HEK293 (cell line): ENCODE results near the gene MAML3.

Experiments
- HOXA7 ChIP-seq: sonication (generic); formaldehyde crosslinking; IDR thresholded peaks from 2 replicates; pipeline ENCODE4 v1.8.1; 2022; ENCODE audit warnings: missing genetic modification reagents, borderline replicate concordance
- KLF8 ChIP-seq: fragments of 450-650 bp; formaldehyde crosslinking; IDR thresholded peaks from 2 replicates; pipeline ENCODE4 v1.5.1; 2016; ENCODE audit warnings: missing biosample characterization, missing genetic modification characterization
- PBX3 ChIP-seq: sonication (generic); formaldehyde crosslinking; IDR thresholded peaks from 2 replicates; pipeline ENCODE4 v1.8.1; 2022; ENCODE audit warnings: mild to moderate bottlenecking, moderate library complexity, missing genetic modification reagents
- WT1 ChIP-seq: fragments of 450-650 bp; formaldehyde crosslinking; IDR thresholded peaks from 2 replicates; pipeline ENCODE4 v1.5.1; 2016; ENCODE audit warnings: missing biosample characterization, missing genetic modification characterization
- ZBTB1 ChIP-seq: fragments of 450-650 bp; formaldehyde crosslinking; IDR thresholded peaks from 2 replicates; pipeline ENCODE4 v1.5.1; 2016; ENCODE audit warnings: missing biosample characterization, missing genetic modification characterization
- ZNF184 ChIP-seq: fragments of 450-650 bp; IDR thresholded peaks from 2 replicates; pipeline ENCODE4 v1.5.1; 2018; ENCODE audit warnings: missing biosample characterization, mild to moderate bottlenecking, missing genetic modification characterization
- ZNF76 ChIP-seq: fragments of 450-650 bp; formaldehyde crosslinking; IDR thresholded peaks from 2 replicates; pipeline ENCODE4; 2016; ENCODE audit warnings: low read depth, missing biosample characterization, missing genetic modification characterization, borderline replicate concordance
- ZSCAN23 ChIP-seq: fragments of 450-650 bp; formaldehyde crosslinking; IDR thresholded peaks from 2 replicates; pipeline ENCODE4 v1.5.1; 2016; ENCODE audit warnings: missing biosample characterization, missing genetic modification characterization
- TF ChIP-seq, protein P1 (sequence below): fragments of 450-650 bp; formaldehyde crosslinking; IDR thresholded peaks from 2 replicates; pipeline ENCODE4 v1.5.1; 2017; ENCODE audit warnings: missing biosample characterization, missing genetic modification characterization
- TF ChIP-seq, protein P2 (sequence below): fragments of 450-650 bp; formaldehyde crosslinking; IDR thresholded peaks from 2 replicates; pipeline ENCODE4 v1.5.1; 2016; ENCODE audit warnings: missing biosample characterization, missing genetic modification characterization

GRCh38 chr4:140004922-140005627 lies 148.9 kb downstream of the MAML3 start:
- TF ChIP-seq, protein P1, sequence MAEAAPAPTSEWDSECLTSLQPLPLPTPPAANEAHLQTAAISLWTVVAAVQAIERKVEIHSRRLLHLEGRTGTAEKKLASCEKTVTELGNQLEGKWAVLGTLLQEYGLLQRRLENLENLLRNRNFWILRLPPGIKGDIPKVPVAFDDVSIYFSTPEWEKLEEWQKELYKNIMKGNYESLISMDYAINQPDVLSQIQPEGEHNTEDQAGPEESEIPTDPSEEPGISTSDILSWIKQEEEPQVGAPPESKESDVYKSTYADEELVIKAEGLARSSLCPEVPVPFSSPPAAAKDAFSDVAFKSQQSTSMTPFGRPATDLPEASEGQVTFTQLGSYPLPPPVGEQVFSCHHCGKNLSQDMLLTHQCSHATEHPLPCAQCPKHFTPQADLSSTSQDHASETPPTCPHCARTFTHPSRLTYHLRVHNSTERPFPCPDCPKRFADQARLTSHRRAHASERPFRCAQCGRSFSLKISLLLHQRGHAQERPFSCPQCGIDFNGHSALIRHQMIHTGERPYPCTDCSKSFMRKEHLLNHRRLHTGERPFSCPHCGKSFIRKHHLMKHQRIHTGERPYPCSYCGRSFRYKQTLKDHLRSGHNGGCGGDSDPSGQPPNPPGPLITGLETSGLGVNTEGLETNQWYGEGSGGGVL (tag by site-specific recombination): no peak
- TF ChIP-seq, protein P2, sequence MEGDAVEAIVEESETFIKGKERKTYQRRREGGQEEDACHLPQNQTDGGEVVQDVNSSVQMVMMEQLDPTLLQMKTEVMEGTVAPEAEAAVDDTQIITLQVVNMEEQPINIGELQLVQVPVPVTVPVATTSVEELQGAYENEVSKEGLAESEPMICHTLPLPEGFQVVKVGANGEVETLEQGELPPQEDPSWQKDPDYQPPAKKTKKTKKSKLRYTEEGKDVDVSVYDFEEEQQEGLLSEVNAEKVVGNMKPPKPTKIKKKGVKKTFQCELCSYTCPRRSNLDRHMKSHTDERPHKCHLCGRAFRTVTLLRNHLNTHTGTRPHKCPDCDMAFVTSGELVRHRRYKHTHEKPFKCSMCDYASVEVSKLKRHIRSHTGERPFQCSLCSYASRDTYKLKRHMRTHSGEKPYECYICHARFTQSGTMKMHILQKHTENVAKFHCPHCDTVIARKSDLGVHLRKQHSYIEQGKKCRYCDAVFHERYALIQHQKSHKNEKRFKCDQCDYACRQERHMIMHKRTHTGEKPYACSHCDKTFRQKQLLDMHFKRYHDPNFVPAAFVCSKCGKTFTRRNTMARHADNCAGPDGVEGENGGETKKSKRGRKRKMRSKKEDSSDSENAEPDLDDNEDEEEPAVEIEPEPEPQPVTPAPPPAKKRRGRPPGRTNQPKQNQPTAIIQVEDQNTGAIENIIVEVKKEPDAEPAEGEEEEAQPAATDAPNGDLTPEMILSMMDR (tag by site-specific recombination): no peak
- TF ChIP-seq PBX3 (CRISPR knock-in tag) (no peak), ZBTB1 (no peak), KLF8 (no peak), ZSCAN23 (tag by site-specific recombination) (no peak), WT1 (tag by site-specific recombination) (no peak), HOXA7 (CRISPR knock-in tag) (no peak), ZNF76 (tag by site-specific recombination) (no peak), ZNF184 (tag by site-specific recombination) (no peak)
